GOT3 (cell line): ENCODE measurements around the gene NRXN3.

ENCODE experiments used
- DNase-seq: peaks from one replicate; lab custom pipeline; 2025; ENCODE audit warnings: mixed read lengths; lab: John Stamatoyannopoulos, UW

Gene NRXN3

GRCh38 chr14:79242666-79243065 is 1072.5 kb downstream of the NRXN3 start:
- no peak for DNase-seq

- DNase-seq = no peak
Measured at GRCh38 chr14:79246173-79246572, 1076.0 kb downstream of the NRXN3 start.

- no peak for DNase-seq
Measured at GRCh38 chr14:79248126-79248525, 1078.0 kb downstream of the NRXN3 start.

GRCh38 chr14:79248771-79249170 is 1078.6 kb downstream of the NRXN3 start:
- DNase-seq = no peak

- DNase-seq = no peak
Measured at GRCh38 chr14:79251278-79251677, 1081.1 kb downstream of the NRXN3 start.

GRCh38 chr14:79253576-79253975 is 1083.4 kb downstream of the NRXN3 start:
- no peak for DNase-seq

- no peak for DNase-seq
Measured at GRCh38 chr14:79254069-79254775, 1084.0 kb downstream of the NRXN3 start.

GRCh38 chr14:79256380-79256779 is 1086.2 kb downstream of the NRXN3 start:
- DNase-seq = no peak

- no peak for DNase-seq
Measured at GRCh38 chr14:79260406-79260805, 1090.2 kb downstream of the NRXN3 start.

GRCh38 chr14:79265366-79265946 is 1095.3 kb downstream of the NRXN3 start:
- no peak for DNase-seq

- DNase-seq = no peak
Measured at GRCh38 chr14:79270361-79270760, 1100.2 kb downstream of the NRXN3 start.

GRCh38 chr14:79271122-79271521 is 1100.9 kb downstream of the NRXN3 start:
- no peak for DNase-seq

GRCh38 chr14:79274641-79275291 is 1104.6 kb downstream of the NRXN3 start:
- DNase-seq = no peak

GRCh38 chr14:79275292-79275655 is 1105.1 kb downstream of the NRXN3 start:
- DNase-seq = no peak

GRCh38 chr14:79278286-79278797 is 1108.2 kb downstream of the NRXN3 start:
- DNase-seq = no peak

- DNase-seq = no peak
Measured at GRCh38 chr14:79278798-79279644, 1108.8 kb downstream of the NRXN3 start.

GRCh38 chr14:79279645-79280597 is 1109.7 kb downstream of the NRXN3 start:
- no peak for DNase-seq

GRCh38 chr14:79281244-79282152 is 1111.3 kb downstream of the NRXN3 start:
- no peak for DNase-seq

- no peak for DNase-seq
Measured at GRCh38 chr14:79284621-79285020, 1114.4 kb downstream of the NRXN3 start.

- no peak for DNase-seq
Measured at GRCh38 chr14:79285263-79285662, 1115.1 kb downstream of the NRXN3 start.
